Measurements from ENCODE around the gene MXD1. TPM values are rescaled to one million over a fixed set of nuclear protein-coding genes. Genes with fewer than 3 reads are reported as not detected.
A peak's percentile ranks its signal among the peaks of the same experiment; 100 is the strongest.

MXD1 gene
- total and polyA plus RNA-seq, 5 experiments from 2014 or later, result 6.4 to 15.8 (median 9.3) TPM

GRCh38 chr2:69959425-69959824, 44.5 kb downstream of the MXD1 start:
- Mint-ChIP-seq H3K27ac (peak overlapping the region in 1 of 10 donors; percentile 73), H3K4me3 (no peak overlapping the region), H3K36me3 (peaks cover 0 to 2% (median 0%) of the 10 kb centered on the region in 3 donors), H3K27me3 (peaks cover 0 to 4% (median 0%) of the 10 kb centered on the region in 5 donors), H3K9me3 (no peaks in the 10 kb centered on the region), H3K4me1 (peaks cover 0 to 2% (median 2%) of the 10 kb centered on the region in 4 donors)
- POLR2A ChIA-PET, result no interaction called here
- ATAC-seq (no peak), DNase-seq (peak in 1 of 10 donors; percentile 30)

DNA sequence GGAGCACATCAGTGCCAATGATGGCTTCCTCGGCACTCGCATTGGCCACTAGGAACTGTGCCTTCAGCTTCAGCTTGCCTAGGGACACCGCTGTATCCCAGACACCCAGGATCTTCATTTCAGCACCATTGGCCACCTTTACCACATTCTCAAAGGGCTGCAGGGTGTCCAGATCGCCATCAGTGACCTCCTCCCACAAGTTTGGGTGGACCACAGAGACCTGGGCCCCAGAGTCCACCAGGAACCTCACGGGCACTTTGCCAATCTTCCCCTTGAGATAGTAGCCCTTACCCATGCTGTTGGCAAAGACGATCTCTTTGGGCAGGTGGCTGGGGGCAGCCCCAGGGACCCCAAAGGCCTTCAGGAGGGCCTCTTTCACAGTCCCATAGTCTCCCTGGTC, 45.9 kb downstream of the MXD1 start:
- DNase-seq, result no peak
- H3K27ac Mint-ChIP-seq, result no peak overlapping the region

DNA sequence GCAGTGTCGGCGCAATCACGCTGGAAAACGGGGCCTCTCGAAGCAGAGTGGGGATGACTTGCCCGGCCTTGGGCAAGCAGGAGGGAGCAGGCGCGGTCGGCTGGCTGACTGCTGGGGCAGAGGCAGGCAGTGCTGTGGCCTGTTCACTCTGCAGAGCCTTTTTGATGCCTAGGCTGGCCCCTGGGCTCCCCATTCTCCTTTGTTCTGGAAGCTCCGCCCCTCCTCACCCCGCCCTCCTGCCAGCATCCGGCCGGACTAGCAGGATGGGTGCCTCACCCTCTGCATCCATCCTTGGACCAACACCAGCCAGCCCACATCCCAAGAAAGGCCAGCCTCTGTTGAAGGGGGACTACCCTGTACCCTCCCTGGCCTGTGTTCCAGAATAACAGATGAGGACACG, 46.6 kb downstream of the MXD1 start, which contains the start of gene ASPRV1:
ASPRV1 (minus strand) TSS at position 136 of the 400 bp plus-strand sequence. CDS start 195 bp downstream, outside the sequence.
- H3K4me3 Mint-ChIP-seq, result no peak within 1 kb of the TSS
- H3K27me3 Mint-ChIP-seq, result peaks cover 0 to 4% (median 0%) of the 10 kb centered on the region in 5 donors
- DNase-seq, result no peak
- no peaks in the 10 kb centered on the region for H3K9me3 Mint-ChIP-seq
- peaks cover 0 to 2% (median 0%) of the 10 kb centered on the region in 3 donors for H3K36me3 Mint-ChIP-seq
- ATAC-seq, result no peak
- peaks cover 2 to 8% (median 5%) of the 10 kb centered on the region in 4 donors for H3K4me1 Mint-ChIP-seq
- no peak within 1 kb of the TSS for H3K27ac Mint-ChIP-seq
- POLR2A ChIA-PET, result no interaction called here

More for the DNA sequence above, 45.9 kb downstream of the MXD1 start:
- Mint-ChIP-seq H3K27me3 (peaks cover 0 to 4% (median 0%) of the 10 kb centered on the region in 5 donors), H3K9me3 (no peaks in the 10 kb centered on the region), H3K4me1 (peaks cover 2 to 8% (median 5%) of the 10 kb centered on the region in 4 donors), H3K4me3 (no peak overlapping the region), H3K36me3 (peaks cover 0 to 2% (median 0%) of the 10 kb centered on the region in 3 donors)
- POLR2A ChIA-PET, result no interaction called here
- ATAC-seq, result no peak

- ATAC-seq, result no peak
- Mint-ChIP-seq H3K36me3 (peaks cover 0 to 2% (median 0%) of the 10 kb centered on the region in 3 donors), H3K4me1 (peaks cover 2 to 8% (median 4%) of the 10 kb centered on the region in 4 donors), H3K4me3 (no peak overlapping the region), H3K9me3 (no peaks in the 10 kb centered on the region), H3K27ac (peak overlapping the region in 1 of 10 donors; percentile 47), H3K27me3 (peaks cover 0 to 4% (median 0%) of the 10 kb centered on the region in 5 donors)
- POLR2A ChIA-PET, result no interaction called here
- no peak for DNase-seq
Observed at GRCh38 chr2:69962986-69963730, 48.2 kb downstream of the MXD1 start.

DNA sequence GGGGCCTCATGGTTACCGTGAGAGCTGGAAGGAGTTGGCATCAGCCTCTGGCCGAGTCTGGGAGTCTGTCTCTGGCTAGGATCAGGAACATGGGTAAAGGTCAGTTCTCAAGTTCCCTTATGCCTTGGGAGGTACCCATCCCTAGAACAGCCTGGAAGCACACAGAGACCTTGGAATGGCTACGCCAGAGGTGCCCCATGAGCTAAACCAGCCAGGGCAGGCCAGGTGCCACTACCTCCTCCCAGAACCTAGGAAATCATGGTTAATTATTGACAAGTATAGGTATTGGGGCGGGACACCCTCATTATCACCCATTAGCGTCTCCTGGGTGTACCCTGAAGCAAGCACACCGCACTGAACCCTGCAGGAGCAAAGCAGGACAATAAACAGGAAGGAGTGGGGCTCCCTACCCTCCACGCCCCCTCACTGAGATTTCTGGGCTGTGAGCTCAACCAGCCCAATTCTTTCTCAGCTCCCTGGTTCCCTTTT, 49.5 kb downstream of the MXD1 start:
- peaks cover 2 to 8% (median 5%) of the 10 kb centered on the region in 4 donors for H3K4me1 Mint-ChIP-seq
- H3K27me3 Mint-ChIP-seq, result peaks cover 0 to 4% (median 0%) of the 10 kb centered on the region in 5 donors
- POLR2A ChIA-PET, result no interaction called here
- DNase-seq, result no peak
- ATAC-seq, result no peak
- H3K27ac Mint-ChIP-seq, result peak overlapping the region in 4 of 10 donors; percentile 19 to 80 (median 60)
- no peak overlapping the region for H3K4me3 Mint-ChIP-seq
- peaks cover 0 to 2% (median 0%) of the 10 kb centered on the region in 3 donors for H3K36me3 Mint-ChIP-seq
- H3K9me3 Mint-ChIP-seq, result no peaks in the 10 kb centered on the region

DNA sequence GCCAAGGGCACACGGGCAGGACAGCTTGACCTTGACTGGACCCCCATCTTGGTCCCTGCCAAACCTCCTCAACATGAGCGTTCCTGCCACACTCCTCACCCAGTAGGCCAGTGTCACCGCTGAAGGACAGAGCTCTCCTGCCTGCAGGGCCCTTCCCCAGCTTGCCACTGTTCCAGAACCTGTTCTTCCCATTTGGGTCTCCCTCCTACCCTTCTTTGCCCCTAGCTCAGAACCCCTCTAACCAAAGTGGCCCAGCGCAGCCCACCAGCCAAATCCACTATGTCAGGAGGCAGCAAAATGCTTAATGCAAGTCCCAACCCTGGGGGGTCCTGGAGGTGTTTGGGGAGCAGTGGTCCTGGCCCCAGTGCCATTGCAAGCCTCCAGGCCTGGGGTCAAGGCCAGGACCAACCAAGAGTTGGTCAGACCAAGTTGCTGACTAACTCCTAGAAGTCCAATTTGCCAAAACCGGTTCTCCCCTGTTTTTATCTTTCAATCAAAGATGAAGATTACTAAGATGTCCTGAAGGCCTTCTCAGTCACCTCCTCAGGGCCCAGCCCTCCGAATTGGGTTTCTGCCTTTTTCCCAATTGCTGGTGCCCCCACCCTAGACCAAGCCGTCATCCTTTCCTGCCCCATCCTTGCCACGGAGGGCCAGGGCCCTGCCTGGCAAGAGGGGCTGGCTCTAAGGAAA, 51.0 kb downstream of the MXD1 start:
- Mint-ChIP-seq H3K4me1 (peaks cover 2 to 9% (median 6%) of the 10 kb centered on the region in 4 donors), H3K4me3 (no peak overlapping the region), H3K9me3 (no peaks in the 10 kb centered on the region), H3K27ac (peak overlapping the region in 1 of 10 donors; percentile 34), H3K36me3 (no peaks in the 10 kb centered on the region), H3K27me3 (no peaks in the 10 kb centered on the region)
- DNase-seq (peak in 1 of 10 donors; percentile 35), ATAC-seq (no peak)
- POLR2A ChIA-PET, result no interaction called here

- Mint-ChIP-seq H3K4me1 (peaks cover 2 to 9% (median 6%) of the 10 kb centered on the region in 4 donors), H3K9me3 (no peaks in the 10 kb centered on the region), H3K27me3 (no peaks in the 10 kb centered on the region), H3K27ac (no peak overlapping the region), H3K4me3 (no peak overlapping the region), H3K36me3 (no peaks in the 10 kb centered on the region)
- POLR2A ChIA-PET, result no interaction called here
- ATAC-seq, result no peak
- no peak for DNase-seq
Observed at GRCh38 chr2:69966496-69966895, 51.6 kb downstream of the MXD1 start.

DNA sequence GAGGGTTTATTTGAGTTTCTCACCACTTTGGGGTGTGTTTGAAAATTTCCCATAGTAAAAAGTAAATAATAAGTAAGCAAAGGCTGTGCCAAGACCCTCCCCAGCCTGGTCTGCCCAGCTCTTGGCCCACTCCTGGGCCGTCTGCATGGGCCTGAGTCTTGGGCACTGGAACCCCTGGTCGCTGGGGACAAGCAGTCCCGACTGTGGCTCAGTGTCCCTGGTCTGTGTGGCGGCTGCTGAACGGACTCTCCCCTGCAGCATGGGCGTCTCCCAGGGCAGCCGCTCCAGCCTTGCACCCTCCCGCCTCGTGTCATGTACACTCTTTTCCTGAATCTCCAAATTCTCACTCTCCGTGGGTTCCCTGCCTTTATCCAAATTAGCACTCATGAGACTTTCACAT, 53.7 kb downstream of the MXD1 start:
- Mint-ChIP-seq H3K4me1 (peaks cover 2 to 9% (median 6%) of the 10 kb centered on the region in 4 donors), H3K9me3 (no peaks in the 10 kb centered on the region), H3K27me3 (peaks cover 0 to 4% (median 0%) of the 10 kb centered on the region in 5 donors), H3K4me3 (no peak overlapping the region), H3K27ac (no peak overlapping the region), H3K36me3 (no peaks in the 10 kb centered on the region)
- POLR2A ChIA-PET, result no interaction called here
- DNase-seq, result peak in 1 of 10 donors; percentile 15
- no peak for ATAC-seq

GRCh38 chr2:69969126-69969983, 54.4 kb downstream of the MXD1 start:
- peaks cover 2 to 9% (median 5%) of the 10 kb centered on the region in 4 donors for H3K4me1 Mint-ChIP-seq
- no peaks in the 10 kb centered on the region for H3K9me3 Mint-ChIP-seq
- H3K27me3 Mint-ChIP-seq, result peaks cover 0 to 4% (median 0%) of the 10 kb centered on the region in 5 donors
- peak overlapping the region in 1 of 10 donors; percentile 26 for H3K27ac Mint-ChIP-seq
- ATAC-seq (no peak), DNase-seq (peak in 1 of 10 donors; percentile 16)
- H3K4me3 Mint-ChIP-seq, result no peak overlapping the region
- POLR2A ChIA-PET, result interaction anchor here (0.6 kb wide), 1 partner anchor 98 kb away, joined by 3 read pairs; no protein-coding TSS in a partner anchor
- no peaks in the 10 kb centered on the region for H3K36me3 Mint-ChIP-seq

DNA sequence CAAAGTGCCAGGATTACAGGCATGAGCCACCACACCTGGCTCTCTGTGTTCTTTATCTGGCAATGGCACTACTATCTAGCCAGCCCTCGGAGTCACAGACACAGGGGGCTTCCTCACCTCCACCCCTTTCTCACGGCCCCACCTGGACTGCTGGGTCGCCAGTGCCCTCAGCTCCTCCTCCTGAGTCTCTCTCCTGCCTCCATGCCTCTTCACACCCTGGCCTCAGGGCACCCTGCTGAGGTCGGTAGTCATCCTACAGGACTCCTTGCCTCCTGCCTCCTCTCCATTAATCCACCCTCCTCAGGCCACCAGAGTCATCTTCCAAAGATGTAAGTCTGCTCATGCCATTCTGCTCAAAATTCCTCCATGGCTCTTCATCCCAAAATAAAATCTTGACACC, 55.1 kb downstream of the MXD1 start:
- ATAC-seq, result no peak
- peak in 1 of 10 donors; percentile 28 for DNase-seq
- Mint-ChIP-seq H3K9me3 (no peaks in the 10 kb centered on the region), H3K27me3 (peaks cover 0 to 4% (median 0%) of the 10 kb centered on the region in 5 donors), H3K4me1 (peaks cover 0 to 6% (median 4%) of the 10 kb centered on the region in 4 donors), H3K27ac (peak overlapping the region in 3 of 10 donors; percentile 2 to 52 (median 26)), H3K4me3 (no peak overlapping the region), H3K36me3 (no peaks in the 10 kb centered on the region)
- POLR2A ChIA-PET, result no interaction called here

DNA sequence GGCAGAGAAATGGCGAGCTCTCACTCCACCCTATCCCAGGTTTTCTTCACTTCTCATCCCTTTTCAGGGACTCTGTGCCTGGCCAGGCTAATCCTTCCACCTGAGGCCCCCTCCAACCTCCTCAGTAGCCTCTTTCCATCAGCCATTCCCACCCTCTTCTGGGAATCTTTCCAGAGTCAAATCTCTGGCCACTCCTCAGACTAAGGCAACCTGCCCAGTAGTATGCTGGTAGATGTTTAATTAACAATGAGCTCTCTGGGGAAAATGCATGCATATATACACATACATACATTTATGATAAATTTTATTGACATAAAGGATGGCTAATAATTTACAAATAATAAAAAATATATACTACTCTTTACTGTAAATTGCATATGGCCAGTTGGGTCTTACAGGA, 57.9 kb downstream of the MXD1 start:
- H3K36me3 Mint-ChIP-seq, result no peaks in the 10 kb centered on the region
- DNase-seq (no peak), ATAC-seq (no peak)
- H3K4me1 Mint-ChIP-seq, result peaks cover 13 to 24% (median 17%) of the 10 kb centered on the region in 4 donors
- H3K9me3 Mint-ChIP-seq, result no peaks in the 10 kb centered on the region
- H3K27ac Mint-ChIP-seq, result peak overlapping the region in 1 of 10 donors; percentile 1
- peaks cover 0 to 4% (median 0%) of the 10 kb centered on the region in 5 donors for H3K27me3 Mint-ChIP-seq
- POLR2A ChIA-PET, result no interaction called here
- H3K4me3 Mint-ChIP-seq, result no peak overlapping the region

DNA sequence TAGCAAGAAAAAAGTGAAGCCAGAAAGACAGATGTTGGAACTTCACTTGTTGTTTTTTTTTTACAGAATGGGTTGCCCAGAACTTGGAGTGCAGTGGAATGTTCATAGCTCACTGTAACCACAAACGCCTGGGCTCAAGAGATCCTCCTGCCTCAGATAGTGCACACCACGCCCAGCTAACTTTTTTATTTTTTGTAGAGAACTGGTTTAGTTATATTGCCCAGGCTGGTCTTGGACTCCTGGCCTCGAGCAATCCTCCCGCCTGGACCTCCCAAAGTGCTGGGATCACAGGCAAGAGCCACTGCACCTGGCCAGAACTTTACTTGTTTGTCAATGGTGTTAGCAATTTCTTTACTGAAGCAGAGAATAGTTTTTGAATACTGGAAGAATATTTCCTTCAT, 58.4 kb downstream of the MXD1 start:
- Mint-ChIP-seq H3K36me3 (no peaks in the 10 kb centered on the region), H3K4me1 (peaks cover 13 to 24% (median 17%) of the 10 kb centered on the region in 4 donors), H3K9me3 (no peaks in the 10 kb centered on the region), H3K27ac (no peak overlapping the region), H3K4me3 (no peak overlapping the region), H3K27me3 (peaks cover 0 to 4% (median 0%) of the 10 kb centered on the region in 5 donors)
- POLR2A ChIA-PET, result no interaction called here
- DNase-seq (peak in 1 of 10 donors; percentile 6), ATAC-seq (no peak)
